GM23338 (cell line): ENCODE measurements around the gene SMAGP. TPM values are rescaled to one million over a fixed set of nuclear protein-coding genes. Genes with fewer than 3 reads are reported as not detected.

Experiments used
- ATAC-seq: fragments of 200-7000 bp; cut with Tn5 transposase; 3 replicates; pipeline ENCODE4 v1.9.1; 2020
- DNase-seq: peaks from one replicate; pipeline ENCODE4 v3.0.0-alpha.2; 2015; ENCODE audit warnings: low spot score
- H2AFZ ChIP-seq: fragments of 200-600 bp; sonication (generic); 2 replicates; pipeline ENCODE4 v1.8.0; 2016; ENCODE audit warnings: antibody characterized with exemption, mild to moderate bottlenecking, moderate library complexity
- H3F3A ChIP-seq: fragments of 200-600 bp; sonication (generic); replicated peaks from 2 replicates; pipeline ENCODE4 v1.8.0; 2017; ENCODE audit warnings: antibody characterized with exemption, mixed run types, low read depth
- H3K27ac ChIP-seq: fragments of 200-600 bp; sonication (generic); 2 replicates; pipeline ENCODE4 v1.6.1; 2016; ENCODE audit warnings: low read depth
- H3K27me3 ChIP-seq: fragments of 200-600 bp; sonication (generic); 2 replicates; pipeline ENCODE4 v1.8.0; 2016; ENCODE audit warnings: mild to moderate bottlenecking, mixed run types, moderate library complexity; ENCODE audit not compliant: insufficient read depth
- H3K36me3 ChIP-seq: fragments of 200-600 bp; sonication (generic); 2 replicates; pipeline ENCODE4 v1.8.0; 2016; ENCODE audit warnings: mild to moderate bottlenecking; ENCODE audit not compliant: insufficient read depth
- H3K4me1 ChIP-seq: fragments of 200-600 bp; sonication (generic); 2 replicates; pipeline ENCODE4 v1.8.0; 2016; ENCODE audit warnings: mild to moderate bottlenecking, moderate library complexity; ENCODE audit not compliant: insufficient read depth
- H3K4me2 ChIP-seq: fragments of 200-600 bp; sonication (generic); 2 replicates; pipeline ENCODE4 v1.7.1; 2017; ENCODE audit warnings: mixed run types
- H3K4me3 ChIP-seq: fragments of 200-600 bp; sonication (generic); 2 replicates; pipeline ENCODE4 v1.6.1; 2016; ENCODE audit warnings: mixed run types
- H3K79me2 ChIP-seq: fragments of 200-600 bp; sonication (generic); replicated peaks from 2 replicates; pipeline ENCODE4 v1.8.0; 2017; ENCODE audit warnings: mild to moderate bottlenecking; ENCODE audit not compliant: insufficient read depth
- H3K9me2 ChIP-seq: fragments of 200-600 bp; sonication (generic); 2 replicates; pipeline ENCODE4 v1.8.0; 2017; ENCODE audit not compliant: insufficient read depth
- H4K20me1 ChIP-seq: fragments of 200-600 bp; sonication (generic); replicated peaks from 2 replicates; pipeline ENCODE4 v1.8.0; 2017; ENCODE audit warnings: mild to moderate bottlenecking; ENCODE audit not compliant: insufficient read depth
- H3K27ac Mint-ChIP-seq: 2 replicates; pipeline ENCODE4 v1.8.0; 2020; ENCODE audit warnings: inconsistent platforms, mild to moderate bottlenecking, moderate library complexity, mixed read lengths
- H3K27me3 Mint-ChIP-seq: 3 replicates; pipeline ENCODE4 v1.8.0; 2022; ENCODE audit warnings: low read depth, mild to moderate bottlenecking, moderate library complexity, mixed read lengths, inconsistent platforms; ENCODE audit not compliant: insufficient read depth, poor library complexity
- H3K36me3 Mint-ChIP-seq: 3 replicates; pipeline ENCODE4 v1.8.0; 2021; ENCODE audit warnings: low read depth, mild to moderate bottlenecking, inconsistent platforms, moderate library complexity, mixed read lengths
- H3K4me1 Mint-ChIP-seq: 3 replicates; pipeline ENCODE4 v1.8.0; 2020; ENCODE audit warnings: mild to moderate bottlenecking, inconsistent platforms, mixed read lengths
- H3K4me3 Mint-ChIP-seq: 3 replicates; pipeline ENCODE4 v1.8.0; 2021; ENCODE audit warnings: moderate library complexity, mild to moderate bottlenecking, inconsistent platforms, mixed read lengths
- H3K9me3 Mint-ChIP-seq: 3 replicates; pipeline ENCODE4 v1.8.0; 2020; ENCODE audit warnings: moderate library complexity, mild to moderate bottlenecking, inconsistent platforms, mixed read lengths
- CREB1 ChIP-seq: fragments of 250-450 bp; sonication (Bioruptor Pico); IDR thresholded peaks from 2 replicates; pipeline ENCODE4 v1.5.0; 2020; ENCODE audit warnings: low read depth, mild to moderate bottlenecking, moderate library complexity
- CTCF ChIP-seq, 2 experiments: fragments of 200-600 bp in 1 of 2; sonication (generic) in 1 of 2; conservative IDR thresholded peaks; 2 replicates each; pipeline versions ENCODE4 v1.5.1 to v1.6.1; 2016 to 2017; ENCODE audit warnings: antibody characterized with exemption in 2 of 2, low read depth in 2 of 2, mild to moderate bottlenecking in 2 of 2, moderate library complexity in 1 of 2
- JUNB ChIP-seq: IDR thresholded peaks from one replicate; pipeline ENCODE4 v1.6.1; 2016; ENCODE audit warnings: antibody characterized with exemption; ENCODE audit not compliant: unreplicated experiment
- NANOG ChIP-seq: IDR thresholded peaks from 2 replicates; pipeline ENCODE4 v1.6.1; 2016; ENCODE audit warnings: antibody characterized with exemption, borderline replicate concordance
- REST ChIP-seq: IDR thresholded peaks from one replicate; pipeline ENCODE4 v1.6.1; 2018; ENCODE audit warnings: antibody characterized with exemption; ENCODE audit not compliant: unreplicated experiment
- ZNF462 ChIP-seq: fragments of 250-450 bp; sonication (Bioruptor Pico); IDR thresholded peaks from 2 replicates; pipeline ENCODE4 v1.5.0; 2020; ENCODE audit warnings: mild to moderate bottlenecking, moderate library complexity
- polyA plus RNA-seq: library from polyadenylated mRNA; unstranded; fragments of >200 nt; fragmentation: Nextera tagmentation; extraction: Ambion mirVana; gene quantifications from 2 replicates; pipeline ENCODE4 v1.2.1, GENCODE V29; 2016
- total RNA-seq: library from RNA; depleted of rRNA; stranded (reverse); fragments of >200 nt; shearing (Covaris generic); gene quantifications from 2 replicates; pipeline ENCODE4 v1.2.3, GENCODE V29; 2014

SMAGP gene
- total and polyA plus RNA-seq, 2 experiments from 2014 or later: 4.7 to 8.2 TPM

GRCh38 chr12:51197736-51198567 lies 72.3 kb downstream of the SMAGP start (continued):
- TF ChIP-seq ZNF462 (CRISPR knock-in tag): no peak
- no peak for TF ChIP-seq NANOG
- no peak for TF ChIP-seq CREB1
- TF ChIP-seq JUNB: no peak
- no peak for TF ChIP-seq CTCF (conservative IDR thresholded peaks at IDR 0.05; ENCODE audit: low read depth in 2 of 2)

GRCh38 chr12:51196547-51196946 lies 73.7 kb downstream of the SMAGP start:
- Mint-ChIP-seq H3K4me3 (no peak overlapping the region), H3K36me3 (no peaks in the 10 kb centered on the region), H3K27ac (peak overlapping the region; percentile 66; the same call in 1 of the 2 replicates), H3K27me3 (peaks cover 9% of the 10 kb centered on the region), H3K4me1 (no peaks in the 10 kb centered on the region; the same call in 2 of the 3 replicates), H3K9me3 (no peaks in the 10 kb centered on the region)
- ATAC-seq: no peak
- H3K36me3 ChIP-seq: no peaks in the 10 kb centered on the region
- DNase-seq: no peak
- no peak overlapping the region for H3K27ac ChIP-seq
- H4K20me1 ChIP-seq: no peaks in the 10 kb centered on the region
- H2AFZ ChIP-seq: no peak overlapping the region
- no peaks in the 10 kb centered on the region for H3F3A ChIP-seq
- no peak overlapping the region for H3K4me2 ChIP-seq
- H3K4me3 ChIP-seq: no peak overlapping the region
- H3K4me1 ChIP-seq: no peaks in the 10 kb centered on the region
- H3K79me2 ChIP-seq: no peaks in the 10 kb centered on the region
- no peaks in the 10 kb centered on the region for H3K9me2 ChIP-seq
- no peaks in the 10 kb centered on the region for H3K27me3 ChIP-seq
- no peak for TF ChIP-seq NANOG
- no peak for TF ChIP-seq REST
- TF ChIP-seq CTCF (conservative IDR thresholded peaks at IDR 0.05; ENCODE audit: low read depth in 2 of 2): no peak
